Measurements from ENCODE around the gene IRX2. TPM values are rescaled to one million over a fixed set of nuclear protein-coding genes. Genes with fewer than 3 reads are reported as not detected.
A peak's percentile ranks its signal among the peaks of the same experiment; 100 is the strongest.

The IRX2 gene
- total RNA-seq, 1 experiment from 2014 or later: not detected

GRCh38 chr5:2714026-2714425 is 37.5 kb downstream of the IRX2 start:
- DNase-seq: no peak
- no TSS peak for BruUV-seq (replicated peaks)
- ChIA-PET CTCF (no interaction called here), POLR2A (ENCODE audit: unreplicated experiment) (no interaction called here)
- no peak overlapping the region for H3K4me3 ChIP-seq
- no peaks in the 10 kb centered on the region for H3K9me3 ChIP-seq (ENCODE audit: insufficient read depth, low read depth)
- no peak overlapping the region for H2AFZ ChIP-seq
- H3K4me1 ChIP-seq (replicated peaks; ENCODE audit: insufficient read depth): no peaks in the 10 kb centered on the region
- H3K79me2 ChIP-seq (ENCODE audit: low read depth): no peaks in the 10 kb centered on the region
- no peak overlapping the region for H3K4me2 ChIP-seq
- peaks cover 100% of the 10 kb centered on the region for H3K27me3 ChIP-seq (ENCODE audit: insufficient read depth, low read depth)
- H3K36me3 ChIP-seq (ENCODE audit: low read depth): no peaks in the 10 kb centered on the region
- H3K27ac ChIP-seq: no peak overlapping the region
- H4K20me1 ChIP-seq (ENCODE audit: insufficient read depth): no peaks in the 10 kb centered on the region
- H3K9me2 ChIP-seq (ENCODE audit: insufficient read depth): no peaks in the 10 kb centered on the region
- no peak for TF ChIP-seq CTCF (conservative IDR thresholded peaks at IDR 0.05)
- TF ChIP-seq EZH2 (IDR thresholded peaks at IDR 0.05; ENCODE audit: low read depth): no peak
- no peaks in the 10 kb centered on the region for H3F3A ChIP-seq (ENCODE audit: insufficient read depth, low read depth)
- intact Hi-C loops (cut with micrococcal nuclease; ENCODE audit: unreplicated experiment): no loop called here

- Histone ChIP-seq H3K27me3 (ENCODE audit: insufficient read depth, low read depth) (peaks cover 95% of the 10 kb centered on the region), H4K20me1 (ENCODE audit: insufficient read depth) (no peaks in the 10 kb centered on the region), H3K9me3 (ENCODE audit: insufficient read depth, low read depth) (no peaks in the 10 kb centered on the region), H3K4me1 (replicated peaks; ENCODE audit: insufficient read depth) (no peaks in the 10 kb centered on the region), H3K4me2 (no peak overlapping the region), H3F3A (ENCODE audit: insufficient read depth, low read depth) (no peaks in the 10 kb centered on the region), H3K79me2 (ENCODE audit: low read depth) (no peaks in the 10 kb centered on the region), H3K27ac (no peak overlapping the region), H3K9me2 (ENCODE audit: insufficient read depth) (no peaks in the 10 kb centered on the region), H3K36me3 (ENCODE audit: low read depth) (no peaks in the 10 kb centered on the region), H3K4me3 (no peak overlapping the region), H2AFZ (no peak overlapping the region)
- BruUV-seq (replicated peaks): no TSS peak
- no peak for TF ChIP-seq EZH2 (IDR thresholded peaks at IDR 0.05; ENCODE audit: low read depth)
- intact Hi-C loops (cut with micrococcal nuclease; ENCODE audit: unreplicated experiment): no loop called here
- ChIA-PET POLR2A (ENCODE audit: unreplicated experiment) (no interaction called here), CTCF (no interaction called here)
- DNase-seq: no peak
Measured at GRCh38 chr5:2711446-2712425, 39.7 kb downstream of the IRX2 start.

GRCh38 chr5:2710910-2711309 is 40.6 kb downstream of the IRX2 start:
- POLR2A ChIA-PET (ENCODE audit: unreplicated experiment): no interaction called here
- TF ChIP-seq EZH2 (IDR thresholded peaks at IDR 0.05; ENCODE audit: low read depth): no peak
- TF ChIP-seq CTCF (conservative IDR thresholded peaks at IDR 0.05): peak; percentile 69
- Histone ChIP-seq H3K27me3 (ENCODE audit: insufficient read depth, low read depth) (peaks cover 95% of the 10 kb centered on the region), H3K4me1 (replicated peaks; ENCODE audit: insufficient read depth) (no peaks in the 10 kb centered on the region), H3K9me2 (ENCODE audit: insufficient read depth) (no peaks in the 10 kb centered on the region), H4K20me1 (ENCODE audit: insufficient read depth) (no peaks in the 10 kb centered on the region), H3K27ac (no peak overlapping the region), H3K36me3 (ENCODE audit: low read depth) (no peaks in the 10 kb centered on the region), H3K4me2 (no peak overlapping the region), H3K4me3 (no peak overlapping the region), H3F3A (ENCODE audit: insufficient read depth, low read depth) (no peaks in the 10 kb centered on the region), H3K9me3 (ENCODE audit: insufficient read depth, low read depth) (no peaks in the 10 kb centered on the region), H3K79me2 (ENCODE audit: low read depth) (no peaks in the 10 kb centered on the region), H2AFZ (no peak overlapping the region)
- no peak for DNase-seq
- CTCF ChIA-PET: no interaction called here
- no TSS peak for BruUV-seq (replicated peaks)
- intact Hi-C loops (cut with micrococcal nuclease; ENCODE audit: unreplicated experiment): no loop called here
